Heart left ventricle (tissue), 16 donors: ENCODE measurements around the gene FASN. TPM values are rescaled to one million over a fixed set of nuclear protein-coding genes. Genes with fewer than 3 reads are reported as not detected.
"Not testable (repeated sequence)": the region's sequence is repeated elsewhere in the genome, so short reads cannot be mapped to it uniquely, and the experiment has no call there.

ENCODE experiments used
- ATAC-seq, 4 donors: fragments of 200-7000 bp; cut with Tn5 transposase; one replicate each; pipeline ENCODE4 v1.9.1; 2020 to 2022; ENCODE audit warnings: moderate library complexity in 4 of 4, mild to moderate bottlenecking in 3 of 4, moderate number of reproducible peaks in 1 of 4
- DNase-seq, 5 donors: peaks; one replicate each; pipeline ENCODE4 v3.0.0-alpha.2; 2020
- H3K27ac ChIP-seq, 12 donors: fragments of 200-600 bp; sonication (generic) in 4 of 12; one replicate each; pipeline versions ENCODE4 v1.5.0 to v1.8.0; 2016 to 2022; ENCODE audit warnings: mild to moderate bottlenecking in 2 of 12
- H3K27me3 ChIP-seq, 9 donors: fragments of 200-600 bp; sonication (generic) in 2 of 9; one replicate each; pipeline versions ENCODE4 v1.5.1 to v1.8.0; 2016 to 2022; ENCODE audit warnings: mild to moderate bottlenecking in 3 of 9
- H3K36me3 ChIP-seq, 9 donors: fragments of 200-600 bp; sonication (generic) in 2 of 9; one replicate each; pipeline versions ENCODE4 v1.5.0 to v1.8.0; 2018 to 2022; ENCODE audit warnings: mild to moderate bottlenecking in 2 of 9
- H3K4me1 ChIP-seq, 12 donors: fragments of 200-600 bp; sonication (generic) in 4 of 12; one replicate each; pipeline versions ENCODE4 v1.5.0 to v1.8.0; 2016 to 2022; ENCODE audit warnings: mild to moderate bottlenecking in 3 of 12
- H3K4me3 ChIP-seq, 12 donors: fragments of 200-600 bp; sonication (generic) in 4 of 12; one replicate each; pipeline versions ENCODE4 v1.5.0 to v1.8.0; 2017 to 2022; ENCODE audit warnings: mild to moderate bottlenecking in 9 of 12, moderate library complexity in 4 of 12
- H3K9me3 ChIP-seq, 12 donors: fragments of 200-600 bp; sonication (generic) in 4 of 12; one replicate each; pipeline versions ENCODE4 v1.5.0 to v1.8.0; 2016 to 2022; ENCODE audit warnings: mild to moderate bottlenecking in 1 of 12
- POLR2A ChIP-seq, 2 donors: fragments of 450-650 bp; IDR thresholded peaks; one replicate each; pipeline ENCODE4 v1.6.1; 2017; ENCODE audit warnings: antibody characterized with exemption in 2 of 2, mild to moderate bottlenecking in 2 of 2, moderate library complexity in 2 of 2
- WGBS, 4 donors: extraction: QIAGEN DNeasy Blood & Tissue Kit in 2 of 4; methylation state at CpG; one replicate each; pipeline versions ENCODE4 v1.1.5 to v1.1.7; 2013 to 2018; 5-methylcytosine and 5-hydroxymethylcytosine counted together
- intact Hi-C, 10 donors: fragments of 100-400 bp; cut with DNase I; formaldehyde crosslinking; loops; one replicate each; pipeline versions ENCODE4 v1.11.1 to v1.14.2; 2022
- polyA plus RNA-seq, 2 donors: library from polyadenylated mRNA; stranded (reverse); fragments of 200-250 nt; gene quantifications; one replicate each; pipeline ENCODE4 v1.2.3, GENCODE V29; 2013
- total RNA-seq, 9 donors: library from RNA; depleted of rRNA in 2 of 9; stranded (reverse); fragments of >200 nt in 2 of 9; fragmentation: NEBNext Ultra II Directional in 3 of 9; extraction: Animal tissue kit (Norgen Biotek cat#: 25700) in 3 of 9; gene quantifications; one replicate each; pipeline versions ENCODE4 v1.1.0 to v1.2.4, GENCODE V29; 2016 to 2023
- TF ChIP-seq, protein P1 (sequence below), 12 donors: fragments of 200-600 bp; sonication (generic) in 4 of 12; IDR thresholded peaks; one replicate each; pipeline versions ENCODE4 v1.5.0 to v1.8.0; 2018 to 2022; ENCODE audit warnings: antibody characterized with exemption in 12 of 12, mild to moderate bottlenecking in 5 of 12
- donor health status: ischemic (EF 13 %, LVEDD 7.1; RV severe dilation, severe dysfunction).
- donor health status: healthy with polysubstance abuse.
- donor health status: DM: no; HTN: yes; CAD: no.
- donor health status: DM: no; HTN: no; CAD: no.
- donor health status: ischemic (EF 25% LVEDD 6.9; RV normal size, moderate dysfunction).
- donor health status: ischemic (EF 25% LVEDD 5.7; RV mildly dilated, moderate dysfunction).
- donor health status: healthy.
- donor health status: DM: yes; HTN: yes; CAD: no.
- donor health status: ischemic (EF 35%, LVEDD 5.7; RV mildly dilated, moderate dysfunction).
- donor health status: nonischemic (EF 11% LVEDD 7.7; RV severe dilation, severe dysfunction).
- donor health status: DM: yes; HTN: yes; CAD: no.
- donor health status: PGD.
- donor health status: ischemic (EF 29% LVEDD 5.4; RV normal size, mild dysfunction).
- donor health status: nonischemic (EF 23%, LVEDD 6.1; RV moderate dilation, normal function).

The FASN gene
- total and polyA plus RNA-seq, 11 donors = 6.9 to 103 (median 18.9) TPM

DNA sequence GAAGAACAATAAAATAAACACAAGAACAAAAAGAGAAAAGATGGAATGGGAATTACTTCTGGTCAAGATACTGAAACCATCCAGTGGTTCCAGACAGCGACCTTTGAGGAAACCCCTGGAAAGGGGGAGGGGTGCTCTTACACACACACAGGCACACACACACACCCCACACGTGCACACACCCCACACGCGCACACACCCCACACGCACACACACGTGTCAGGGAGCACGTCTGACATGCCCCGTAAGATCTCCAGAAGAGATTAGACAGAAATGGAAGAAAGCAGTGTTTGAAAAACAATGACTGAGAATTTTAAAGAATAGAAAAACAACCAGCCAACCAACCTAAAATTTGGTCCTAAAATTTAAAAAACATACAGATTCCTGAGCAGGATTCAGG lies 45.3 kb upstream of the FASN start:
- Histone ChIP-seq H3K9me3 (no peaks in the 10 kb centered on the region), H3K27ac (no peak overlapping the region), H3K4me3 (no peak overlapping the region), H3K4me1 (no peaks in the 10 kb centered on the region), H3K27me3 (no peaks in the 10 kb centered on the region), H3K36me3 (peaks cover 0 to 3% (median 0%) of the 10 kb centered on the region in 9 donors)
- no peak for DNase-seq
- no peak for ATAC-seq
- WGBS, 4 donors = 87 to 92% (median 90%) methylated on average over 8 of the region's 8 CpGs
- intact Hi-C loops = no loop called here
- TF ChIP-seq, protein P1, sequence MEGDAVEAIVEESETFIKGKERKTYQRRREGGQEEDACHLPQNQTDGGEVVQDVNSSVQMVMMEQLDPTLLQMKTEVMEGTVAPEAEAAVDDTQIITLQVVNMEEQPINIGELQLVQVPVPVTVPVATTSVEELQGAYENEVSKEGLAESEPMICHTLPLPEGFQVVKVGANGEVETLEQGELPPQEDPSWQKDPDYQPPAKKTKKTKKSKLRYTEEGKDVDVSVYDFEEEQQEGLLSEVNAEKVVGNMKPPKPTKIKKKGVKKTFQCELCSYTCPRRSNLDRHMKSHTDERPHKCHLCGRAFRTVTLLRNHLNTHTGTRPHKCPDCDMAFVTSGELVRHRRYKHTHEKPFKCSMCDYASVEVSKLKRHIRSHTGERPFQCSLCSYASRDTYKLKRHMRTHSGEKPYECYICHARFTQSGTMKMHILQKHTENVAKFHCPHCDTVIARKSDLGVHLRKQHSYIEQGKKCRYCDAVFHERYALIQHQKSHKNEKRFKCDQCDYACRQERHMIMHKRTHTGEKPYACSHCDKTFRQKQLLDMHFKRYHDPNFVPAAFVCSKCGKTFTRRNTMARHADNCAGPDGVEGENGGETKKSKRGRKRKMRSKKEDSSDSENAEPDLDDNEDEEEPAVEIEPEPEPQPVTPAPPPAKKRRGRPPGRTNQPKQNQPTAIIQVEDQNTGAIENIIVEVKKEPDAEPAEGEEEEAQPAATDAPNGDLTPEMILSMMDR (IDR thresholded peaks at IDR 0.05) = no peak
- TF ChIP-seq POLR2A (IDR thresholded peaks at IDR 0.05) = no peak

DNA sequence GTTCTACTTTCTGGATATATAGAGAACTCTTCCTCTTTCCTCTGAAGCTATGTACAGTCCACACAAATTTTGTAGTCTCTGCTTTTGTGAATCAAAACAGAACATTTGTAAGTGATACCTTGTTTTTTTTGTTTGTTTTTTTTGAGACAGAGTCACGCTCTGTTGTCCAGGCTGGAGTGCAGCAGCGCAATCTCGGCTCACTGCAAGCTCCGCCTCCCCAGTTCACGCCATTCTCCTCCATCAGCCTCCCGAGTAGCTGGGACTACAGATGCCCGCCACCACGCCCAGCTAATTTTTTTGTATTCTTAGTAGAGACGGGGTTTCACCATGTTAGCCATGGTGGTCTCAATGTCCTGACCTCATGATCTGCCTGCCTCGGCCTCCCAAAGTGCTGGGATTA lies 41.9 kb upstream of the FASN start:
- H3K36me3 ChIP-seq, DNase-seq, H3K27ac ChIP-seq, H3K4me3 ChIP-seq, H3K4me1 ChIP-seq, ATAC-seq, H3K27me3 ChIP-seq, intact Hi-C loops, H3K9me3 ChIP-seq: not testable (repeated sequence)
- WGBS, 4 donors = 89 to 92% (median 90%) methylated on average over 10 of the region's 10 CpGs

DNA sequence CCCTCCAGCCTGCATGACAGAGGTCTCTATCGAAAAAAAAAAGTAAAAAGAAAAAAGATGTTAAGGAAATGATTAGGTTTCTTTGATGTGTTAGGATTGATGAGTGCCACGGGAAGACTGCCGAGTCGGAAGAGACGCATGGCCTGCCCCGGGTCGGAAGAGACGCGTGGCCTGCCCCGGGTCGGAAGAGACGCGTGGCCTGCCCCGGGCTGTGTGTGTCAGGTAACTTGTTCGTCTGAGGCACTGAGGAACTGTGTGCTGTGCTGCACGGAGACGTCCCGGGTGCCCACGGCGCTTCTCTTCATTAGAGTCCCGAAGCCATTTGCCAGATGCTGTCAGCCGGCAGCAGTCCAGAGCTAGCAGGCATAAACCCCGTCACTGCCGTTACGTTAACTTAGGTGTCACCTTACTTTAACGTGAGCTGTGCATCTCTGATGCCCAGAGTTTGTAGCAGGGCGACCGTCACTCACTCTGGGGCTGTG lies 40.5 kb upstream of the FASN start:
- TF ChIP-seq, protein P1 (IDR thresholded peaks at IDR 0.05) = no peak
- TF ChIP-seq POLR2A (IDR thresholded peaks at IDR 0.05) = no peak
- WGBS, 4 donors = 91 to 94% (median 94%) methylated on average over 28 of the region's 28 CpGs
- ATAC-seq = no peak

DNA sequence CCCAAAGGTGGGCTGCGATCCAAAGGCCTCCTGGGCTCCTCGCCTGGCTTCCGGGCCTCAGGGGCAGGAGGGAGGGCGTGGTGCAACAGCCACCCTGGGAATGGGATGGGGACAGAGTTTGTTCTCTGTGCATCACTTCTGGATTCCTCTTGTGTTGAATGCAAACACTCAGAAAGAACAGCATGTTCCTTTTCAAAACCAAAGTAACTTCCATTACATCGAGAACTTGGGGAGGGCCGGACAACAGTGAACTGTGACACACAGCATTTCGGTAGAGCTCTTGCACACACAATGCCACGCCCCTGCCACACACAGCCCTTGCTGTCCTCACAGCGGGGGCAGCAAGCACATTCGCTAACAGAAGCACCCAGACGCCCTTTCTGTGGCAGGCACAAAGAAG lies 36.1 kb upstream of the FASN start:
- intact Hi-C loops = no loop called here
- no peaks in the 10 kb centered on the region for H3K27me3 ChIP-seq
- ATAC-seq = no peak
- no peak for DNase-seq
- H3K4me3 ChIP-seq = no peak overlapping the region
- H3K4me1 ChIP-seq = no peaks in the 10 kb centered on the region
- no peaks in the 10 kb centered on the region for H3K9me3 ChIP-seq
- WGBS, 4 donors = 93 to 94% (median 94%) methylated on average over 11 of the region's 11 CpGs
- no peak for TF ChIP-seq POLR2A (IDR thresholded peaks at IDR 0.05)
- TF ChIP-seq, protein P1 (IDR thresholded peaks at IDR 0.05) = no peak
- no peaks in the 10 kb centered on the region for H3K36me3 ChIP-seq
- no peak overlapping the region for H3K27ac ChIP-seq

More for the DNA sequence above, 40.5 kb upstream of the FASN start:
- no peaks in the 10 kb centered on the region for H3K27me3 ChIP-seq
- H3K9me3 ChIP-seq = no peaks in the 10 kb centered on the region
- H3K4me1 ChIP-seq = no peaks in the 10 kb centered on the region
- no peaks in the 10 kb centered on the region for H3K36me3 ChIP-seq
- DNase-seq = no peak
- intact Hi-C loops = no loop called here
- H3K4me3 ChIP-seq = no peak overlapping the region
- no peak overlapping the region for H3K27ac ChIP-seq

DNA sequence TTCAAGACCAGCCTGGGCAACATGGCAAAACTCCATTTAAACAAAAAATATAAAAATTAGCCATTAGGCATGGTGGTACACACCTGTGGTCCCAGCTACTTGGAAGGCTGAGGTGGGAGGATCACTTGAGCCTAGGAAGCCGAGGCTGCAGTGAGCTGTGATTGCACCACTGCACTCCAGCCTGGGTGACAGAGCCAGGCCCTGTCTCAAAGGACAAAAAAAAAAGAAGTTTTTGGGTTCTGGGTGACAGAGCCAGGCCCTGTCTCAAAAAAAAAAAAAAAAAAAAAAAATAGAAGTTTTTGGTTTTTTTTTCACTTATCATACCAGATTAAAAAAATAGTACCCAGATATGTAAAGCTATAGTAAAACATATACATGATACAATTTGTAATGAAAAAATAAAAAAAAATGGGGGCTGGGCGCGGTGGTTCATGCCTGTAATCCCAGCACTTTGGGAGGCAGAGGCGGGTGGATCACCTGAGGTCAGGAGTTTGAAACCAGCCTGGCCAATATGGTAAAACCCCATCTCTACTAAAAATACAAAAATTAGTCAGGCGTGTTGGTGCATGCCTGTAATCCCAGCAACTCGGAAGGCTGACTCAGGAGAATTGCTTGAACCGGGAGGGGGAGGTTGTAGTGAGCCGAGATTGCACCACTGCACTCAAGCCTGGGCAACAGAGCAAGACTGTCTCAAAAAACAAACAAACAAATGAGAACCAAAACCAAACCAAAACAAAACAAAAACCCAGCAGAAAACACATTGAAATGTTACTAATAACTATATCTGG lies 35.3 kb upstream of the FASN start:
- H3K27ac ChIP-seq, H3K4me1 ChIP-seq, H3K27me3 ChIP-seq, DNase-seq, ATAC-seq, H3K4me3 ChIP-seq, H3K36me3 ChIP-seq, intact Hi-C loops, H3K9me3 ChIP-seq: not testable (repeated sequence)
- WGBS, 4 donors = 86 to 93% (median 93%) methylated on average over 8 of the region's 8 CpGs
